CD8-positive, alpha-beta memory T cell (primary cell): ENCODE results near the gene KCNK4. TPM values are rescaled to one million over a fixed set of nuclear protein-coding genes. Genes with fewer than 3 reads are reported as not detected.

Source experiments
- CTCF ChIA-PET: fragments of 350-600 bp; sonication (Branson Sonifier 250); formaldehyde crosslinking; loops from one replicate; lab custom pipeline; 2021; ENCODE audit warnings: antibody characterized with exemption; lab: Charles Lee
- POLR2A ChIA-PET: fragments of 350-600 bp; sonication (Branson Sonifier 250); formaldehyde crosslinking; loops from one replicate; lab custom pipeline; 2021; ENCODE audit warnings: antibody characterized with exemption; lab: Charles Lee
- DNase-seq, 5 donors: peaks; one replicate each; pipeline versions ENCODE4 v3.0.0 to v3.0.0-alpha.2; 2020 to 2022; ENCODE audit warnings: mixed read lengths in 1 of 5
- H3K27ac ChIP-seq: one replicate; pipeline ENCODE4 v1.7.0; 2013; ENCODE audit warnings: low read depth, mild to moderate bottlenecking, low read length, moderate library complexity
- H3K27me3 ChIP-seq: 2 replicates; pipeline ENCODE4 v1.7.0; 2013; ENCODE audit warnings: low read length, mild to moderate bottlenecking; ENCODE audit not compliant: insufficient read depth, poor library complexity, severe bottlenecking
- H3K36me3 ChIP-seq: 2 replicates; pipeline ENCODE4 v1.7.0; 2013; ENCODE audit warnings: mild to moderate bottlenecking, low read length, moderate library complexity; ENCODE audit not compliant: insufficient read depth
- H3K4me1 ChIP-seq: 2 replicates; pipeline ENCODE4 v1.7.0; 2013; ENCODE audit warnings: mild to moderate bottlenecking, low read length, moderate library complexity; ENCODE audit not compliant: insufficient read depth
- H3K4me3 ChIP-seq: 2 replicates; pipeline ENCODE4 v1.7.0; 2013; ENCODE audit warnings: mild to moderate bottlenecking, low read length
- H3K9me3 ChIP-seq: 2 replicates; pipeline ENCODE4 v1.7.0; 2013; ENCODE audit warnings: mild to moderate bottlenecking, low read length
- H3K27ac Mint-ChIP-seq, 8 donors: one replicate each; pipeline ENCODE4 v1.8.0; 2020 to 2021; ENCODE audit warnings: mixed read lengths in 8 of 8, mild to moderate bottlenecking in 6 of 8, inconsistent platforms in 3 of 8, moderate library complexity in 3 of 8
- H3K27me3 Mint-ChIP-seq, 2 donors: one replicate each; pipeline ENCODE4 v1.8.0; 2020 to 2021; ENCODE audit warnings: mixed read lengths in 2 of 2, mild to moderate bottlenecking in 1 of 2, moderate library complexity in 1 of 2
- H3K36me3 Mint-ChIP-seq, 3 donors: one replicate each; pipeline ENCODE4 v1.8.0; 2020 to 2021; ENCODE audit warnings: mixed read lengths in 3 of 3, inconsistent platforms in 1 of 3, mild to moderate bottlenecking in 1 of 3
- H3K4me1 Mint-ChIP-seq, 3 donors: one replicate each; pipeline ENCODE4 v1.8.0; 2020 to 2021; ENCODE audit warnings: mixed read lengths in 3 of 3, inconsistent platforms in 1 of 3, mild to moderate bottlenecking in 1 of 3
- H3K4me3 Mint-ChIP-seq, 7 donors: one replicate each; pipeline ENCODE4 v1.8.0; 2020 to 2021; ENCODE audit warnings: mixed read lengths in 7 of 7, mild to moderate bottlenecking in 6 of 7, moderate library complexity in 4 of 7, inconsistent platforms in 2 of 7
- H3K9me3 Mint-ChIP-seq, 5 donors: one replicate each; pipeline ENCODE4 v1.8.0; 2020 to 2022; ENCODE audit warnings: mixed read lengths in 5 of 5, mild to moderate bottlenecking in 3 of 5, moderate library complexity in 2 of 5, inconsistent platforms in 1 of 5
- polyA plus RNA-seq: library from polyadenylated mRNA; unstranded; fragments of 300-500 nt; fragmentation: Illumina TruSeq; gene quantifications from one replicate; pipeline ENCODE4 v1.2.3, GENCODE V29; 2021
- total RNA-seq, 2 experiments: library from RNA; stranded (reverse); gene quantifications; one replicate each; pipeline ENCODE4 v1.2.3, GENCODE V29; 2021

The KCNK4 gene
- total and polyA plus RNA-seq, 3 experiments from 2014 or later = not detected

- Mint-ChIP-seq H3K4me3 (no peak overlapping the region), H3K4me1 (peaks cover 15 to 31% (median 17%) of the 10 kb centered on the region in 3 donors), H3K27me3 (peaks cover 67 to 79% of the 10 kb centered on the region in 2 donors), H3K9me3 (no peaks in the 10 kb centered on the region), H3K36me3 (no peaks in the 10 kb centered on the region), H3K27ac (no peak overlapping the region)
- no peak overlapping the region for H3K4me3 ChIP-seq
- CTCF ChIA-PET = interaction anchor here (1.9 kb wide), 1 partner anchor 91 kb away, joined by 8 read pairs; no protein-coding TSS in a partner anchor
- no peaks in the 10 kb centered on the region for H3K36me3 ChIP-seq
- H3K27me3 ChIP-seq = peaks cover 74% of the 10 kb centered on the region
- POLR2A ChIA-PET = no interaction called here
- no peak for DNase-seq
- H3K9me3 ChIP-seq = no peaks in the 10 kb centered on the region
- H3K27ac ChIP-seq = no peak overlapping the region
- peaks cover 15% of the 10 kb centered on the region for H3K4me1 ChIP-seq
Observed at GRCh38 chr11:64296236-64296635, 5.1 kb downstream of the KCNK4 start.

GRCh38 chr11:64296830-64297698, 6.0 kb downstream of the KCNK4 start:
- Histone ChIP-seq H3K4me1 (peaks cover 15% of the 10 kb centered on the region), H3K27me3 (peaks cover 80% of the 10 kb centered on the region), H3K9me3 (no peaks in the 10 kb centered on the region), H3K36me3 (no peaks in the 10 kb centered on the region), H3K27ac (no peak overlapping the region), H3K4me3 (no peak overlapping the region)
- ChIA-PET CTCF (interaction anchor here (0.9 to 2.9 kb wide), 3 partner anchors 25 to 92 kb away, joined by 3 to 12 read pairs (median 7); no protein-coding TSS in a partner anchor), POLR2A (no interaction called here)
- Mint-ChIP-seq H3K27ac (peak overlapping the region in 3 of 8 donors; percentile 5 to 70 (median 31)), H3K9me3 (no peaks in the 10 kb centered on the region), H3K27me3 (peaks cover 71 to 82% of the 10 kb centered on the region in 2 donors), H3K36me3 (no peaks in the 10 kb centered on the region), H3K4me3 (no peak overlapping the region), H3K4me1 (peaks cover 15 to 35% (median 17%) of the 10 kb centered on the region in 3 donors)
- DNase-seq = no peak

- POLR2A ChIA-PET = no interaction called here
- no peaks in the 10 kb centered on the region for H3K9me3 Mint-ChIP-seq
- H3K27ac ChIP-seq = no peak overlapping the region
Observed at GRCh38 chr11:64297699-64298358, 6.7 kb downstream of the KCNK4 start.

GRCh38 chr11:64298966-64299846, 8.1 kb downstream of the KCNK4 start:
- Histone ChIP-seq H3K4me3 (no peak overlapping the region), H3K9me3 (no peaks in the 10 kb centered on the region), H3K36me3 (no peaks in the 10 kb centered on the region), H3K27me3 (peaks cover 64% of the 10 kb centered on the region), H3K27ac (no peak overlapping the region), H3K4me1 (peaks cover 22% of the 10 kb centered on the region)
- no peaks in the 10 kb centered on the region for H3K9me3 Mint-ChIP-seq
- ChIA-PET CTCF (interaction anchor here (0.8 to 2.9 kb wide), 3 partner anchors 32 to 134 kb away, joined by 3 to 12 read pairs (median 5); no protein-coding TSS in a partner anchor), POLR2A (interaction anchor here (0.6 kb wide), 2 partner anchors 28 to 1570 kb away, joined by 3 read pairs; no protein-coding TSS in a partner anchor)
- H3K4me1 Mint-ChIP-seq = peaks cover 18 to 36% (median 20%) of the 10 kb centered on the region in 3 donors
- H3K36me3 Mint-ChIP-seq = no peaks in the 10 kb centered on the region
- H3K27me3 Mint-ChIP-seq = peaks cover 58 to 66% of the 10 kb centered on the region in 2 donors
- DNase-seq = peak in 1 of 5 donors; percentile 19
- H3K27ac Mint-ChIP-seq = peak overlapping the region in 6 of 8 donors; percentile 34 to 78 (median 38)
- H3K4me3 Mint-ChIP-seq = peak overlapping the region; percentile 11 to 86 (median 77)

More at GRCh38 chr11:64297699-64298358, 6.7 kb downstream of the KCNK4 start:
- Mint-ChIP-seq H3K4me1 (peaks cover 15 to 32% (median 17%) of the 10 kb centered on the region in 3 donors), H3K36me3 (no peaks in the 10 kb centered on the region), H3K27me3 (peaks cover 71 to 79% of the 10 kb centered on the region in 2 donors), H3K27ac (peak overlapping the region in 3 of 8 donors; percentile 5 to 70 (median 31)), H3K4me3 (peak overlapping the region in 1 of 7 donors; percentile 1)
- H3K4me3 ChIP-seq = no peak overlapping the region
- H3K4me1 ChIP-seq = peaks cover 15% of the 10 kb centered on the region
- H3K9me3 ChIP-seq = no peaks in the 10 kb centered on the region
- H3K36me3 ChIP-seq = no peaks in the 10 kb centered on the region
- no peak for DNase-seq
- H3K27me3 ChIP-seq = peaks cover 75% of the 10 kb centered on the region
- CTCF ChIA-PET = interaction anchor here (0.9 to 2.9 kb wide), 4 partner anchors 26 to 93 kb away, joined by 3 to 12 read pairs (median 5); no protein-coding TSS in a partner anchor

- ChIA-PET POLR2A (interaction anchor here (0.5 to 1.9 kb wide), 7 partner anchors 15 to 93 kb away, joined by 3 to 8 read pairs (median 5); partner anchors contain the start of genes BAD, FKBP2 and TRMT112), CTCF (interaction anchor here (0.8 to 5.8 kb wide), 29 partner anchors 7 to 299 kb away, joined by 3 to 281 read pairs (median 8); partner anchors contain the start of genes BAD, FERMT3, FKBP2 and GPR137)
- Histone ChIP-seq H3K4me1 (peaks cover 22% of the 10 kb centered on the region), H3K36me3 (no peaks in the 10 kb centered on the region), H3K9me3 (no peaks in the 10 kb centered on the region), H3K27ac (no peak within 1 kb of the TSS), H3K27me3 (peaks cover 61% of the 10 kb centered on the region), H3K4me3 (peak within 1 kb of the TSS; percentile 38)
- Mint-ChIP-seq H3K4me3 (peak within 1 kb of the TSS; percentile 75 to 86 (median 78)), H3K36me3 (peaks cover 0 to 4% (median 0%) of the 10 kb centered on the region in 3 donors), H3K27me3 (peaks cover 53 to 60% of the 10 kb centered on the region in 2 donors), H3K9me3 (no peaks in the 10 kb centered on the region), H3K27ac (peak within 1 kb of the TSS in 7 of 8 donors; percentile 34 to 94 (median 83)), H3K4me1 (peaks cover 21 to 40% (median 22%) of the 10 kb centered on the region in 3 donors)
- peak in 2 of 5 donors; percentile 24 to 26 for DNase-seq
Observed at GRCh38 chr11:64299847-64300648, 8.9 kb downstream of the KCNK4 start, which contains the start of gene CATSPERZ. TSS of gene CATSPERZ (plus strand) at chr11:64300358. CDS start at chr11:64300411, 53 bp downstream.

GRCh38 chr11:64303109-64304031, 12.3 kb downstream of the KCNK4 start:
- POLR2A ChIA-PET = interaction anchor here (0.6 to 3.6 kb wide), 12 partner anchors 14 to 118 kb away, joined by 3 to 42 read pairs (median 14); partner anchors contain the start of genes BAD, FERMT3, FKBP2 and GPR137
- H3K9me3 Mint-ChIP-seq = no peaks in the 10 kb centered on the region
- CTCF ChIA-PET = interaction anchor here (0.8 to 5.8 kb wide), 24 partner anchors 11 to 308 kb away, joined by 3 to 281 read pairs (median 6); partner anchors contain the start of genes BAD, CCDC88B, FERMT3 and FKBP2
- H3K4me1 Mint-ChIP-seq = peaks cover 33 to 55% (median 34%) of the 10 kb centered on the region in 3 donors
- no peaks in the 10 kb centered on the region for H3K36me3 ChIP-seq
- H3K27ac ChIP-seq = peak overlapping the region; percentile 89
- H3K9me3 ChIP-seq = no peaks in the 10 kb centered on the region
- peaks cover 35% of the 10 kb centered on the region for H3K4me1 ChIP-seq
- peaks cover 33% of the 10 kb centered on the region for H3K27me3 ChIP-seq
- peaks cover 0 to 16% (median 0%) of the 10 kb centered on the region in 3 donors for H3K36me3 Mint-ChIP-seq
- no peak for DNase-seq
- H3K4me3 ChIP-seq = no peak overlapping the region
- peak overlapping the region in 3 of 7 donors; percentile 23 to 96 (median 95) for H3K4me3 Mint-ChIP-seq
- H3K27ac Mint-ChIP-seq = peak overlapping the region in 5 of 8 donors; percentile 12 to 98 (median 97)
- H3K27me3 Mint-ChIP-seq = peaks cover 25 to 28% of the 10 kb centered on the region in 2 donors
